Vagina (tissue), 2 donors: ENCODE measurements around the gene GPR173.

Source experiments
- CTCF ChIP-seq, 3 experiments: fragments of 450-650 bp in 2 of 3; fragments of 200-600 bp in 1 of 3; sonication (generic) in 1 of 3; IDR thresholded peaks; one replicate each; pipeline ENCODE4 v1.5.1; 2017 to 2019; ENCODE audit warnings: antibody characterized with exemption in 3 of 3, mild to moderate bottlenecking in 2 of 3, moderate library complexity in 2 of 3
- POLR2A ChIP-seq, 2 donors: fragments of 450-650 bp; IDR thresholded peaks; one replicate each; pipeline ENCODE4 v1.6.1; 2017; ENCODE audit warnings: antibody characterized with exemption in 2 of 2, mild to moderate bottlenecking in 2 of 2, moderate library complexity in 2 of 2
- POLR2AphosphoS5 ChIP-seq, 2 donors: sonication (generic); formaldehyde crosslinking; IDR thresholded peaks; one replicate each; pipeline ENCODE4 v1.9.0; 2017; ENCODE audit warnings: antibody characterized with exemption in 2 of 2, mild to moderate bottlenecking in 2 of 2, low read depth in 1 of 2; ENCODE audit not compliant: insufficient read depth in 1 of 2

GRCh38 chrX:53003111-53003510 lies 45.5 kb upstream of the GPR173 start:
- TF ChIP-seq CTCF (IDR thresholded peaks at IDR 0.05) (no peak), POLR2A (IDR thresholded peaks at IDR 0.05) (no peak), POLR2AphosphoS5 (IDR thresholded peaks at IDR 0.05; ENCODE audit: insufficient read depth in 1 of 2, low read depth in 1 of 2) (no peak)
